Upper lobe of left lung (tissue), 4 donors: ENCODE results near the gene GNAZ.

ENCODE experiments used
- EP300 ChIP-seq, 4 donors: sonication (generic); formaldehyde crosslinking; IDR thresholded peaks; one replicate each; pipeline ENCODE4 v1.5.1; 2017; ENCODE audit warnings: antibody characterized with exemption in 4 of 4, control low read depth in 2 of 4
- TF ChIP-seq, protein P1 (sequence below), 6 experiments: fragments of 450-650 bp in 4 of 6; fragments of 200-600 bp in 2 of 6; sonication (generic) in 2 of 6; IDR thresholded peaks; one replicate each; pipeline ENCODE4 v1.5.1; 2016 to 2019; ENCODE audit warnings: antibody characterized with exemption in 6 of 6

DNA sequence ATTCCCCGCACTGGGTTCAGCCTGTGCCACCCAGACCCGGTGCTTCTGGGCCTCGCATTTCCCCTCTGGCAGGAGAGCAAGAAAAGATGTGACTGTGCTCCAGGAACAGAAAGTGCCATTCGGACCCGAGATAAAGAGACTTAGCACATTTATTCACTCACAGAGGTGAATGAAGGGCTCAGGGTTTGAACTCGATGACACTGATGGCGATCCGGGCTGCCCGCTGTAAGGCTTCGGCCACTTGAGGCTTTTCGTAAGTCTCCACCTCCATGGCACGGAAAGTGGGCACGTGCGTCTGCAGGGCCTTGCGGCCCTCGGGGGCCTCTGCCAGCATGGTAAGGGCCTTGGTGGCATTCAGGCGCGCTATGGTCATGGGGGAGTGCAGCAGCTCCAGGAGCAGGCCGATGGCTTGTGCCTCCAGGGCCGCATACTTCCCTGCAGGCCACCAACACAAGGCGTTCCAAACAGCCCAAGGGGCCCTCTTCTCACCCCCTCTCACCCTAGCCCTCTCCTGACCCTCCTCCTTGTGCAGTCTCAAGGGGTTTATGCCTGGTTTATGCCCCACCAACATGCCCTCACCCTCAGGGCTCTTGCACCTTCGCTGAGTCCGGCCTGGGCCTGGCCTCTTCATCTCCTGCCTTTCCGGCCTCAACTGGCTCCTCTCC, 10.9 kb upstream of the GNAZ start:
- TF ChIP-seq, protein P1, sequence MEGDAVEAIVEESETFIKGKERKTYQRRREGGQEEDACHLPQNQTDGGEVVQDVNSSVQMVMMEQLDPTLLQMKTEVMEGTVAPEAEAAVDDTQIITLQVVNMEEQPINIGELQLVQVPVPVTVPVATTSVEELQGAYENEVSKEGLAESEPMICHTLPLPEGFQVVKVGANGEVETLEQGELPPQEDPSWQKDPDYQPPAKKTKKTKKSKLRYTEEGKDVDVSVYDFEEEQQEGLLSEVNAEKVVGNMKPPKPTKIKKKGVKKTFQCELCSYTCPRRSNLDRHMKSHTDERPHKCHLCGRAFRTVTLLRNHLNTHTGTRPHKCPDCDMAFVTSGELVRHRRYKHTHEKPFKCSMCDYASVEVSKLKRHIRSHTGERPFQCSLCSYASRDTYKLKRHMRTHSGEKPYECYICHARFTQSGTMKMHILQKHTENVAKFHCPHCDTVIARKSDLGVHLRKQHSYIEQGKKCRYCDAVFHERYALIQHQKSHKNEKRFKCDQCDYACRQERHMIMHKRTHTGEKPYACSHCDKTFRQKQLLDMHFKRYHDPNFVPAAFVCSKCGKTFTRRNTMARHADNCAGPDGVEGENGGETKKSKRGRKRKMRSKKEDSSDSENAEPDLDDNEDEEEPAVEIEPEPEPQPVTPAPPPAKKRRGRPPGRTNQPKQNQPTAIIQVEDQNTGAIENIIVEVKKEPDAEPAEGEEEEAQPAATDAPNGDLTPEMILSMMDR (IDR thresholded peaks at IDR 0.05) = no peak
- no peak for TF ChIP-seq EP300 (IDR thresholded peaks at IDR 0.05)
